KBM-7 (cell line): ENCODE results near the gene ZNF568.

Source experiments
- DNase-seq: peaks from one replicate; pipeline ENCODE4 v3.0.0-alpha.2; 2015
- in situ Hi-C: fragments of 300-500 bp; cut with MboI; formaldehyde crosslinking; loops from 2 replicates; pipeline ENCODE4 v1.14.3; 2020; ENCODE audit warnings: low sequenced_read_pairs, low pct_unique_long_range_greater_than_20kb, mixed read lengths

The ZNF568 gene

DNA sequence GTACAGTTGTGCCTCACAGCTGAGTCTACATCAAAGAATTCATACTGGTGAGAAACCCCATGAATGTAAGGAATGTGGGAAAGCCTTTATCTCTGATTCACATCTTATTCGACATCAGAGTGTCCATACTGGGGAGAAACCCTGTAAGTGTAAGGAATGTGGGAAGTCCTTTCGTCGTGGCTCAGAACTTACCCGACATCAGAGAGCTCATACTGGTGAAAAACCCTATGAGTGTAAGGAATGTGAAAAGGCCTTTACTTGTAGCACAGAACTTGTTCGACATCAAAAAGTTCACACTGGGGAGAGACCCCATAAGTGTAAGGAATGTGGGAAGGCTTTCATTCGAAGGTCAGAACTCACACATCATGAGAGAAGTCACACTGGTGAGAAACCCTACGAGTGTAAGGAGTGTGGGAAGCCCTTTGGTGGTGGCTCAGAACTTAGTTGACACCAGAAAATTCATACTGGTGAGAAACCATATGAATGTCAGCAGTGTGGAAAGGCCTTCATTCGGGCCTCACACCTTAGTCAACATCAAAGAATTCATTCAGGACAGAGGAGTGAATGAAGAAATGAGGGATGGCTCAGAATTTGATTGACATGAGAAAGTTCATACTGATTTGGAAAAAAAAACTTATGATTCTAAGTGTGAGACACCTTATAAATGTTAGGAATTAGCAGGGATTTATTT lies 81.2 kb downstream of the ZNF568 start:
- in situ Hi-C loops, result no loop called here
- no peak for DNase-seq

DNA sequence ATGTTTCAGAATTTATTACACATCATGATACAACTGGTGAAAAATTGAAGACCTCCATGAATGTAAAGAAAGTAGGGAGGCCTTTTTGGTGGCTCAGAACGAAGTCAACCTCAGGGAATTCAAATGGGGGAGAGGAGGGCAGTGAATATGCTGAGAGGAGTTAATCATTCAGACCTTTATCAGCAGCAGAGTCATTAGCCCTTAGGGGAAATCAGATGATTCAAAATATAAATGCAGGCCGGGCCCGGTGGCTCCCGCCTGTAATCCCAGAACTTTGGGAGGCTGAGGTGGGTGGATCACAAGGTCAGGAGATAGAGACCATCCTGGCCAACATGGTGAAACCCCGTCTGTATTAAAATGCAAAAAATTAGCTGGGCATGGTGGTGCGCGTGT lies 81.7 kb downstream of the ZNF568 start:
- no peak for DNase-seq
- in situ Hi-C loops, result no loop called here

DNA sequence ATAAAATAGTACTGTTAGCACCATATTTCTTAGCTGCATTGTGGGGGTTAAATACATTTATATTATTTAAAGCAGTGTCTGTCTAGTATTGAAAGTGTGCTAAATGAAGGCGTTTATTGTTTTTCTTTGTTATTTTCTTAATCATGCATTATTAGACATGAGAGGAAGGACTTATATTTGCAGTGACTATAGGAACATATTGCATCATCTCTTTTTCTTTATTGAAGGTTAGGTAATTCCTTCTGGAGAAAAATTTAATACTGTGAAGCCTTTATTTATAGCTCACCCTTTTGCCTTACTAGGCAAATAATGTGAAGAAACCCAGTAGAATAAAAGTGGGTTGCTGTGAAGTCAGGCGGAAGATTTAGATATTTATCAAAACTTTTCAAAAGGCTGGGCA lies 83.2 kb downstream of the ZNF568 start:
- in situ Hi-C loops, result no loop called here
- DNase-seq, result no peak

DNA sequence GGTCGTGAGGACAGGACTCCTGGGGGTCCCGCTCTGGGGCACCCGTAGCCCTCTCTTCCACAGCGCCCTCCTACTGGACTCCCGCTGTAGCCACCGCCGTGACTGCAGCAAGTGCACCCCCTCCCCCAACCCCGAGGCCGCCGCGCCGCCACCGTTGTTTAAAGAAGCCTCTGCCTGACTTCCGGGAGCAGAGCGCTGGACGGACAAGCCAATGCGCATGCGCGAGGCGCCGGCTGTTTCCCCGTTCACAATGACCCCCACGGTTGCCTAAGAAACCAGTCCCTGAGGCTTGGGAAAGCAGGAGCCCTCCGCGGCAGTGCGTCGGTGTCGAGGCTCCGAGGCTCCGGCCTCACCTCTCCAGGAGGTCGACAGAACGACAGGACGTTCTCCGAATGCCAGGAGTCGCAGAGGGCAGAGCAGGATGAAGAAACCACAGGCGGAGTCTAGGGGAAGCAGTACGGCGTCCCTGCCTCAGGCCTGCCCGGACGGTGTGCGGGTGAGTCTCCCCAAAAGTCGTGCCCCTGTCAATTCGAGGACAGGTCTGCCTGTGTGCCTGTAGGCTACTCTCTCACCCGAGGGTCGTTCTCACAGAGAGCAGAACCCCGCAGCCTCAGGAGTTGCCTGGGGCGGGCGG lies 91.6 kb downstream of the ZNF568 start:
- in situ Hi-C loops, result no loop called here
- DNase-seq, result no peak

DNA sequence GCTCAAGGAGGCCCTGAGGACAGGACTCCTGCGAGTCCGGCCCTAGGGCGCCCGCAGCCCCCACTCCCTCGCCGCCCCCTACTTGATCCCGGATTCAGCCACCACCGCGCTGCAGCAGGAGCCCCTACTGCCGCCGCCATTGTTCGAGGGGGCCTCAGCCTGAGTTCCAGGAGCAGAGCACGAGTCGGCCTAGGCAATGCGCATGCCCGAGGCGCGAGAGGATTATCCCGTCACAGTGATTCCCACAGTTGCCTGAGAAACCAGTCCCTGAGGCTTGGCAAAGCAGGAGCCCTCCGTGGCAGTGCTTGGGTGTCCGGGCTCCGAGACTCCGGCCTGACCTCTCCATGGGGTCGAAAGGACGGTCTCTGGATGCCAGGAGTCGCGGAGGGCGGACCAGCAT lies 93.7 kb downstream of the ZNF568 start:
- in situ Hi-C loops, result no loop called here
- DNase-seq, result no peak

DNA sequence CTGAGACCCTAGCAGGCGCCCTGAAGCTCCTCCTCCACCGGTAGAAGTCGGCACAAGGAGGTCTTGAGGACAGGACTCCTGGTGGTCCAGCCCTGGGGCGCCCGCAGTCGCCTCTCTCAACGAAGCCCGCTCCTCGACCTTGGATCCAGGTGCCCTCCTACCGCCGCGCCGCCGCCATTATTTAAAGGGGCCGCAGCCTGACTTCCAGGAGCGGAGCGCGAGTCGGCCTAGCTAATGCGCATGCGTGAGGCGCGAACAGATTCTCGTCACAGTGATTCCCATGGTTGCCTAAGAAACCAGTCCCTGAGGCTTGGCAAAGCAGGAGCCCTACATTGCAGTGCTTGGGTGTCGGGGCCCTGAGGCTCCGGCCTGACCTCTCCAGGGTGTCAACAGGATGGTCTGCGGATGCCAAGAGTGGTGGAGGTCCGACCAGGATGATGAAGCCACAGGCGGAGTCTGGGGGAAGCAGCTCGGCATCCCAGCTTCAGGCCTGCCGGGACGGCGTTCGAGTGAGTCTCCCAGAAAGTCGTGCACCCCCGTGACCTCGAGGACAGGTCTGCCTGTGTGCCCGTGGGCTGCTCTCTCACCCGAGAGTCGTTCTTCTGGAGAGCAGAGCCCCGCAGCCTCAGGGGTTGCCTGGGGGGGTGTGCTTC lies 96.1 kb downstream of the ZNF568 start:
- in situ Hi-C loops, result no loop called here
- DNase-seq, result no peak

DNA sequence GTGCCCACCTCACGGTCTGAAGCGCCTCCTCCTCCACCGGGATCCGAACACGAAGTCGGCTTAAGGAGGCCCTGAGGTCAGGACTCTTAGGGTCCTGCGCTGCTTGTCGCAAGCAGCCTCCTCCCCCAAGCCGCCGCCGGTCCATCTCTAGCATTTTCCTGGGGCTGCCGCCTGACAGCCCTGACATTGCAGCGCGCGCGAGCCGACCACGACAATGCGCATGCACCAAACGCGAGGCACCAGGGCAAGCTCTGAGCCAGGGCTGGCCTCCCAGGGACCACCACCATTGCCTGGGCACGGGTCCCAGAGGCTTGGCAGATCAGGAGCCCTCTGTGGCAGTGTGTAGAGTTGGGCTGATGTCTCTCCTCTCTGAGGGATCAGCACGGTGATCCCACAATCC lies 98.3 kb downstream of the ZNF568 start:
- DNase-seq, result no peak
- in situ Hi-C loops, result no loop called here

DNA sequence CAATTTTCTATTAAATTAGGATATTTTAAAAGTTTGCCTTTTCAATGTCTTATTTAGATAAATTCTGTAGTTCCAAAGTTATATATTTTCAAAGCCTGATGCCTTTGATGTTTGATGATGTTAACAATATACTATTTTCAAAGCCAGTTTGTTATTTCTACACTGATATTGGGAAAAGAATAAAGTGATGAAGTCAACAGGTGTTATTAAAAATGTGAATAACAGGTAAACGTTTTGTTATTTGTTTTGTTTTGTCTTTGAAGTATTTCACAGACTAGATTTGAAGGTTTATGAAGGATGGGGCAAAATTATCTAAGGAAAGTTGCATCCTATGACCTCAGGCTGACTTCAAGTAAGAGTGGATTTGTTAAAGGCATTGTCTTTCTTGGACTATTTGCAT lies 129.0 kb downstream of the ZNF568 start:
- DNase-seq, result no peak
- in situ Hi-C loops, result no loop called here
